Prostate gland (tissue), 2 donors: ENCODE results near the gene CMPK2. TPM values are rescaled to one million over a fixed set of nuclear protein-coding genes. Genes with fewer than 3 reads are reported as not detected.

Source experiments
- DNase-seq: peaks from one replicate; pipeline ENCODE4 v3.0.0-alpha.2; 2019; ENCODE audit warnings: low spot score
- H3K27ac ChIP-seq, 2 donors: fragments of 200-600 bp; sonication (generic); 2 replicates each; pipeline ENCODE4 v1.5.1; 2017 to 2019
- H3K27me3 ChIP-seq: fragments of 200-600 bp; sonication (generic); replicated peaks from 2 replicates; pipeline ENCODE4 v1.5.1; 2019; ENCODE audit not compliant: insufficient read depth
- H3K36me3 ChIP-seq, 2 donors: fragments of 200-600 bp; sonication (generic); 1 replicate in 1 of 2; 2 replicates in 1 of 2; pipeline versions ENCODE4 v1.5.1 to v1.8.1; 2017 to 2019
- H3K4me1 ChIP-seq: fragments of 200-600 bp; sonication (generic); replicated peaks from 2 replicates; pipeline ENCODE4 v1.5.1; 2019
- H3K4me3 ChIP-seq, 2 donors: fragments of 200-600 bp; sonication (generic); 2 replicates each; pipeline ENCODE4 v1.5.1; 2017 to 2019
- H3K9me3 ChIP-seq: fragments of 200-600 bp; sonication (generic); 2 replicates; pipeline ENCODE4 v1.5.1; 2017
- POLR2A ChIP-seq: fragments of 450-650 bp; IDR thresholded peaks from one replicate; pipeline ENCODE4 v1.6.1; 2016; ENCODE audit warnings: antibody characterized with exemption, mild to moderate bottlenecking
- POLR2AphosphoS5 ChIP-seq: sonication (generic); formaldehyde crosslinking; IDR thresholded peaks from one replicate; pipeline ENCODE4 v1.6.1; 2017; ENCODE audit warnings: antibody characterized with exemption
- WGBS: methylation state at CpG from one replicate; pipeline ENCODE4 v1.1.5; 2018; 5-methylcytosine and 5-hydroxymethylcytosine counted together
- intact Hi-C: fragments of 100-400 bp; cut with DNase I; formaldehyde crosslinking; loops from one replicate; pipeline ENCODE4 v1.14.2; 2022
- total RNA-seq, 2 donors: library from RNA; depleted of rRNA; stranded (reverse); fragments of >200 nt; gene quantifications; one replicate each; pipeline ENCODE4 v1.1.0, GENCODE V29; 2016
- TF ChIP-seq, protein P1 (sequence below), 4 experiments: fragments of 200-600 bp in 2 of 4; fragments of 450-650 bp in 2 of 4; sonication (generic) in 2 of 4; IDR thresholded peaks; 1 replicate in 3 of 4; 2 replicates in 1 of 4; pipeline ENCODE4 v1.5.1; 2016 to 2019; ENCODE audit warnings: antibody characterized with exemption in 4 of 4, mild to moderate bottlenecking in 2 of 4, moderate library complexity in 2 of 4

CMPK2 gene
- total RNA-seq, 2 donors from 2014 or later = 13.4 to 13.7 TPM

DNA sequence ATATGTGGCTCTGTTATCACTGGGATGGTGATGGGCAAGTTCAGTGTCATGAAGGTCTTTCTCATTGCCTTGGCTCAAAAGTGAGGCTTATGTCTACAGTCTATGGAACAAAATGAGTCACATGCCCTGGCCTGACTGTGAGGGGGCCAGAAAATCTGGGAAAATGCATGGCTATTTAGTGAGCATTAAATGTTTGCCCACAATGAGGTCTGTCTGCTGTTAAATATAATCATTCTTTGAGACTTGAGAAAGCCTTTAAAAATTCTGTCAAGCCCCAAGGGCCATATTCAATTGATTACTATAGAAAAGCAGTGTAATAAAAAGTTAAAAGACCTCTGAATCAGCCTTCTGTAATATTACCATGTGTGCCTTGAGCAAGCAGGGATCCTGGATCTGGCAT lies 46.0 kb upstream of the CMPK2 start:
- intact Hi-C loops = no loop called here
- Histone ChIP-seq H3K4me3 (no peak overlapping the region), H3K36me3 (no peaks in the 10 kb centered on the region), H3K27me3 (no peaks in the 10 kb centered on the region), H3K27ac (no peak overlapping the region), H3K9me3 (no peaks in the 10 kb centered on the region), H3K4me1 (no peaks in the 10 kb centered on the region)
- DNase-seq = no peak
- TF ChIP-seq, protein P1, sequence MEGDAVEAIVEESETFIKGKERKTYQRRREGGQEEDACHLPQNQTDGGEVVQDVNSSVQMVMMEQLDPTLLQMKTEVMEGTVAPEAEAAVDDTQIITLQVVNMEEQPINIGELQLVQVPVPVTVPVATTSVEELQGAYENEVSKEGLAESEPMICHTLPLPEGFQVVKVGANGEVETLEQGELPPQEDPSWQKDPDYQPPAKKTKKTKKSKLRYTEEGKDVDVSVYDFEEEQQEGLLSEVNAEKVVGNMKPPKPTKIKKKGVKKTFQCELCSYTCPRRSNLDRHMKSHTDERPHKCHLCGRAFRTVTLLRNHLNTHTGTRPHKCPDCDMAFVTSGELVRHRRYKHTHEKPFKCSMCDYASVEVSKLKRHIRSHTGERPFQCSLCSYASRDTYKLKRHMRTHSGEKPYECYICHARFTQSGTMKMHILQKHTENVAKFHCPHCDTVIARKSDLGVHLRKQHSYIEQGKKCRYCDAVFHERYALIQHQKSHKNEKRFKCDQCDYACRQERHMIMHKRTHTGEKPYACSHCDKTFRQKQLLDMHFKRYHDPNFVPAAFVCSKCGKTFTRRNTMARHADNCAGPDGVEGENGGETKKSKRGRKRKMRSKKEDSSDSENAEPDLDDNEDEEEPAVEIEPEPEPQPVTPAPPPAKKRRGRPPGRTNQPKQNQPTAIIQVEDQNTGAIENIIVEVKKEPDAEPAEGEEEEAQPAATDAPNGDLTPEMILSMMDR (IDR thresholded peaks at IDR 0.05) = no peak
- TF ChIP-seq POLR2AphosphoS5 (no peak), POLR2A (no peak)

DNA sequence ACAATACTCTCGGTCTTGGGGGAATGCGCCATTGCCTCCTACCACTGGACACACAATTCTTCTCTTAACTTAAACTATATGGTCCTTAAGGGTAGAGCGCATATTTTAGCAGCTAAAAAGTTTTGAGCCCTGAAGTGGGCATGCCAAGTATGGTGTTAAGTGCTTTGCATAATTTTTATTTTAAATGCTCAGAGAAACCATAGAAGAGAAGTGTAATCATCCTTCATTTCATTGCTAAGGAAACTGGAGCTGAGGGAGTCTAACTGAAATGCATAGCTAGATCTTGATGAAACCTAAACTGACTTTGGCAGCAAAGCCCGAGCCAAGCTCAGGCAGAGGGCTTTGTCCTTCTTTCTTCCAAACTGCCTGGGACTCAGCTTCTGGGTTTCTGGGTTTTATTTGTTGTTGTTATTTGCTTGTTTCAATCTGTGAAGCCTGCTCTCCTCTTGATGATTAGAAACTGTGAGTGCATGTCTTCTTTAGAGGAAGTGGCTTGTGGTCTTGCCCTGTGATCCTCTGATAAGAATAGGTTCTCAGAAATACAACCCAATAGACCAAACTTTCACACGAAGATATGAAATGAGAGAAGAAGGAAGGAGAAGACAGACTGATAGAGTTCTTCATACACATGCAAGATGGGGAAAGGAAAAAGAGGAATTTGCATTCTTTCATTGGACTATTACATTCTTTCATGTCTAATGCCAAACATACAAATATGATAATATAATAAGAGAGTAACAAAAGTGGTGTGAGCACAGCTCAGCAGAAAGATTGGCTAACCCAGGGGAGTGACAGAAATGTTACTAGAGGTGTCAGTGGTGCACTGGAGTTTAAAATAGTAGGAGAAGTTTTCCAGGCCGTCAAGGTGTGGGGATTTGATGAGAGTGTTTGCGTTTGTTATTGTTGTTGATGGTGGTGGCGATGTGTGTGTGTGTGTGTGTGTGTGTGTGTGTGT lies 44.0 kb upstream of the CMPK2 start:
- TF ChIP-seq POLR2A (no peak), POLR2AphosphoS5 (no peak)
- TF ChIP-seq, protein P1 (IDR thresholded peaks at IDR 0.05) = no peak
- H3K27ac ChIP-seq = no peak overlapping the region
- WGBS = 78% methylated on average over 8 of the region's 8 CpGs
- DNase-seq = no peak
- no peak overlapping the region for H3K4me3 ChIP-seq
- no peaks in the 10 kb centered on the region for H3K9me3 ChIP-seq
- no peaks in the 10 kb centered on the region for H3K36me3 ChIP-seq
- H3K27me3 ChIP-seq = no peaks in the 10 kb centered on the region
- intact Hi-C loops = no loop called here
- H3K4me1 ChIP-seq = no peaks in the 10 kb centered on the region

DNA sequence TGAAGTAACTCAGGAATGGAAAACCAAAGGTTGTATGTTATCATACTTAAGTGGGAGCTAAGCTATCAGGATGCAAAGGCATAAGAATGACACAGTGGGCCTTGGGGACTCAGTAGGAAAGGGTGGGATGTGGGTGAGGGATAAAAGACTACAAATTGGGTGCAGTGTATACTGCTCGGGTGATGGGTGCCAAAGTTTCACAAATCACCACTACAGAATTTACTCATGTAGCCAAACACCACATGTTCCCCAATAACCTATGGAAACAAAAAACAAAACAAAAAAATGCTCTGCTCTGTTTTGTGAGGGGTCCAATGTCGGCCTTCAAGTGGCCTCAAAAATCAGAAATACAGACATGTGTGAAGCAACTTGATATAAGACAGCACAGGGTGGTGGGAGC lies 42.6 kb upstream of the CMPK2 start:
- no peak for DNase-seq
- Histone ChIP-seq H3K4me1 (no peaks in the 10 kb centered on the region), H3K9me3 (no peaks in the 10 kb centered on the region), H3K27ac (no peak overlapping the region), H3K27me3 (no peaks in the 10 kb centered on the region), H3K36me3 (no peaks in the 10 kb centered on the region), H3K4me3 (no peak overlapping the region)
- WGBS = 88% methylated on average over 2 of the region's 2 CpGs
- intact Hi-C loops = no loop called here
- TF ChIP-seq, protein P1 (IDR thresholded peaks at IDR 0.05) = no peak
- TF ChIP-seq POLR2A = no peak
- no peak for TF ChIP-seq POLR2AphosphoS5

DNA sequence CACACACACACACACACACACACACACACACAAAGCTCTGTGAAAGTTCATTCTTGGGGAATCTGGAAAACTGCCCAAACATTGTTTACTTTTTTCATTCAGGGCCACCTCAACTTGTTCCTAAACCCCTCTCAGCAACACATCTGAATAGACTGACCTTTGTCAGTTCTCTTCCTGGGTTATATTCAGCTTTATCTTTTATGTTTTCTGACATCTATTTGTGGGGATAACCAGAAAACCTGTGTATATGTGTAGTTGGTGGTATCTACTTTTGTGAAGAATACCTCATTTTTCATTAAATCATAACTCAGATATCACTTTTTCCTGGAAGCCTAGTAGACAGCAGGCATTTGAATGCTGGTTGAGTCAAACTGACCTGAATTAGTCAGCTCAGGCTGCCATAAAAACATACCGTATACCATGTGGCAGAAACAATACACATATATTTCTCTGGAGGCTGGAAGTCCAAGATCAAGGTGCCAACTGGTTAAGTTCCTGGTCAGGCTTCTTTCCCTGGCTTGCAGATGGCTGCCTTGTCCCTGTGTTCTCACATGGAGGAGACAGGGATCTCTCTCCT lies 40.5 kb upstream of the CMPK2 start:
- intact Hi-C loops = no loop called here
- Histone ChIP-seq H3K4me1 (no peaks in the 10 kb centered on the region), H3K4me3 (no peak overlapping the region), H3K27ac (no peak overlapping the region), H3K36me3 (no peaks in the 10 kb centered on the region), H3K27me3 (no peaks in the 10 kb centered on the region), H3K9me3 (no peaks in the 10 kb centered on the region)
- no peak for DNase-seq
- WGBS = 74% methylated on average over 1 of the region's 1 CpG
- TF ChIP-seq POLR2AphosphoS5 = no peak
- no peak for TF ChIP-seq POLR2A
- TF ChIP-seq, protein P1 (IDR thresholded peaks at IDR 0.05) = no peak
